ENCODE data around the gene NBAS.
"Not testable (repeated sequence)": the region's sequence is repeated elsewhere in the genome, so short reads cannot be mapped to it uniquely, and the experiment has no call there.

NBAS gene

DNA sequence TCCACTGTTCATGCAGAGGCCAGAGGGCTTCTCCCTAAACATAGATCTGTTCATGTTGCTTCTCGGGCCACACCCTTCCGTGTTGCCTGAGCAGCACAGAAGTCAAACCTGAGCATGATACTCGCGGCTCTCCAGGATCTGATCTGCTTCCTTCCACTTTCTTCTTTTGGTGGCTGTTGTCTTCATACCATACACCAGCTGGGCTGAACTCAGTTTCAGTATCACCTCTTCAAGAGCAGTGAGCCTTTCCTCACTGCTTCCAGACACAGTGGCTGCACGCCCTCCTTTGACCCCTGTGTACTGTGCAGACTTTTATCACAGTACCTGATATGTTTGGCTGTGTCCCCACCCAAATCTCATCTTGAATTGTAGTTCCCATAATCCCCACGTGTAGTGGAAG, 348.9 kb downstream of the NBAS start:
- H3K9ac ChIP-seq (ENCODE audit: low read depth, low read length): no peak overlapping the region
- no peaks in the 10 kb centered on the region for H3K36me3 ChIP-seq (ENCODE audit: control insufficient read depth, insufficient read depth, low read length)
- no peak overlapping the region for H3K4me3 ChIP-seq (ENCODE audit: low read depth, low read length)
- no peaks in the 10 kb centered on the region for H3K9me3 ChIP-seq (ENCODE audit: control insufficient read depth, insufficient read depth, low read length)
- H3K4me1 ChIP-seq (ENCODE audit: control insufficient read depth, insufficient read depth, low read length): no peaks in the 10 kb centered on the region
- no peaks in the 10 kb centered on the region for H3K27me3 ChIP-seq (ENCODE audit: control insufficient read depth, insufficient read depth, low read length)
- H3K27ac ChIP-seq (ENCODE audit: low read depth, low read length): no peak overlapping the region

DNA sequence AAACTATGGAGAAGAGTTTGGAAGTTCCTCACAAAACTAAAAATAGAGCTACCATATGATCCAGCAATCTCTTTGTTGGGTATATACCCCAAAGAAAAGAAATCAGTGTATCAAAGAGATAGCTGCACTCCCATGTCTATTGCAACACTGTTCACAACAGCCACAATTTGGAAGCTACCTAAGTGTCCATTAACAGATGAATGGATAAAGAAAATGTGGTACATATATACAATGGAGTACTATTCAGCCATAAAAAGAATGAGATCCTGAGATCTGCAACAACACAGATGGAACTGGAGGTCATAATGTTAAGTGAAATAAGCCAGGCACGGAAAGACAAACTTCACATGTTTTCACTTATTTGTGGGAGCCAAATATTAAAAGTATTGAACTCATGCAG, 350.6 kb downstream of the NBAS start:
- not testable (repeated sequence) for H3K27me3 ChIP-seq (ENCODE audit: control insufficient read depth, insufficient read depth, low read length); H3K9me3 ChIP-seq (ENCODE audit: control insufficient read depth, insufficient read depth, low read length); H3K36me3 ChIP-seq (ENCODE audit: control insufficient read depth, insufficient read depth, low read length); H3K27ac ChIP-seq (ENCODE audit: low read depth, low read length); H3K4me1 ChIP-seq (ENCODE audit: control insufficient read depth, insufficient read depth, low read length); H3K9ac ChIP-seq (ENCODE audit: low read depth, low read length); H3K4me3 ChIP-seq (ENCODE audit: low read depth, low read length)

DNA sequence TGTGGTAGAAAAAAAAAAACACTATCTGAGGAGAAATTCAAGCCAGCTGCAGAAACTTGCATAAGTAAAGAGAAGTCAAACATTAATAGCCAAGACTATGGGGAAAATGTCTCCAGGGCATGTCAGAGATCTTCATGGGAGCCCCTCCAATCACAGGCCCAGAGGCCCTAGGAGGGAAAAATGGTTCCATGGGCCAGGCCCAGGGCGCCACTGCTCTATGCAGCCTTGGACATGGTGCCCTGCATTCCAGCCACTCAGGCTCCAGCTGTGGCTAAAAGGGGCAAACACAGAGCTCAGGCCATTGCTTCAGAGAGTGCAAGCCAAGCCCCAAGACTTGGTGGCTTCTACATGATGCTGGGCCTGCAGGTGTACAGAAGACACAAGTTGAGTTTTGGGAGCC, 354.7 kb downstream of the NBAS start:
- no peak overlapping the region for H3K9ac ChIP-seq (ENCODE audit: low read depth, low read length)
- no peaks in the 10 kb centered on the region for H3K4me1 ChIP-seq (ENCODE audit: control insufficient read depth, insufficient read depth, low read length)
- no peak overlapping the region for H3K27ac ChIP-seq (ENCODE audit: low read depth, low read length)
- H3K9me3 ChIP-seq (ENCODE audit: control insufficient read depth, insufficient read depth, low read length): no peaks in the 10 kb centered on the region
- no peaks in the 10 kb centered on the region for H3K27me3 ChIP-seq (ENCODE audit: control insufficient read depth, insufficient read depth, low read length)
- H3K4me3 ChIP-seq (ENCODE audit: low read depth, low read length): no peak overlapping the region
- H3K36me3 ChIP-seq (ENCODE audit: control insufficient read depth, insufficient read depth, low read length): no peaks in the 10 kb centered on the region

DNA sequence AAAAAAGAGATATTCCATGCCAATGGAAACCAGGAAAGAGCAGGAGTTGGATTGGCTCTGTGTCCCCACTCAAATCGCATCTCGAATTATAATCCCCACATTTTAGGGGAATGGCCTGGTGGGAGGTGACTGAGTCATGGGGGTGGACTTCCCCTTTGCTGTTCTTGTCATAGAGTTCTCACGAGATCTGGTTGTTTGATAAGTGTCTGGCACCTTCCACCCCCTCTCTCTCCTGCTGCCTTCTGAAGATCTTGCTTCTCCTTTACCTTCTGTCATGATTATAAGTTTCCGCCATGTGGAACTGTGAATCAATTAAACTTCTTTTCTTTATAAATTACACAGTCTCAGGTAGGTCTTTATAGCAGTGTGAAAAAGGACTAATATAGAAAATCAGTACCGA, 355.6 kb downstream of the NBAS start:
- no peaks in the 10 kb centered on the region for H3K27me3 ChIP-seq (ENCODE audit: control insufficient read depth, insufficient read depth, low read length)
- no peaks in the 10 kb centered on the region for H3K9me3 ChIP-seq (ENCODE audit: control insufficient read depth, insufficient read depth, low read length)
- no peak overlapping the region for H3K9ac ChIP-seq (ENCODE audit: low read depth, low read length)
- H3K36me3 ChIP-seq (ENCODE audit: control insufficient read depth, insufficient read depth, low read length): no peaks in the 10 kb centered on the region
- H3K4me1 ChIP-seq (ENCODE audit: control insufficient read depth, insufficient read depth, low read length): no peaks in the 10 kb centered on the region
- H3K27ac ChIP-seq (ENCODE audit: low read depth, low read length): no peak overlapping the region
- no peak overlapping the region for H3K4me3 ChIP-seq (ENCODE audit: low read depth, low read length)

DNA sequence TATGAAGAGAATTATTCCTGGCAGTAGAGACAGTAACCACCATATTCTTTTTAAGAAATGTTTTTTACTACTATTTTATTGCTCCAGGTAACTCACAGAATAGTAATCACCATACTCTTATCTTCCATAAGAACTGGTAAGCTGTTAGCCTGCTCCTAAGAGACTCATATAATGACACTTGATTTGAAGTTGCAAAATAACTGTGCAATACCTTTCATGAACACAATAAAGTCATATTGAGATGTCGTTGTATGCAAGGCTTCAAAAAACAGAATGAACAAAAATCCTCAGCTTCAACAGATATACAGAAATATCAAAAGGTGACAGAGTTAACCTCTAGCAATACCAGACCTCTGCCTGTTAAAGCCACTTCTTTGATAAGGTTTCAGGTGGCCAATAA, 360.1 kb downstream of the NBAS start:
- Histone ChIP-seq H3K36me3 (ENCODE audit: control insufficient read depth, insufficient read depth, low read length) (no peaks in the 10 kb centered on the region), H3K9ac (ENCODE audit: low read depth, low read length) (no peak overlapping the region), H3K4me3 (ENCODE audit: low read depth, low read length) (no peak overlapping the region), H3K27ac (ENCODE audit: low read depth, low read length) (no peak overlapping the region), H3K9me3 (ENCODE audit: control insufficient read depth, insufficient read depth, low read length) (no peaks in the 10 kb centered on the region), H3K27me3 (ENCODE audit: control insufficient read depth, insufficient read depth, low read length) (no peaks in the 10 kb centered on the region), H3K4me1 (ENCODE audit: control insufficient read depth, insufficient read depth, low read length) (no peaks in the 10 kb centered on the region)

DNA sequence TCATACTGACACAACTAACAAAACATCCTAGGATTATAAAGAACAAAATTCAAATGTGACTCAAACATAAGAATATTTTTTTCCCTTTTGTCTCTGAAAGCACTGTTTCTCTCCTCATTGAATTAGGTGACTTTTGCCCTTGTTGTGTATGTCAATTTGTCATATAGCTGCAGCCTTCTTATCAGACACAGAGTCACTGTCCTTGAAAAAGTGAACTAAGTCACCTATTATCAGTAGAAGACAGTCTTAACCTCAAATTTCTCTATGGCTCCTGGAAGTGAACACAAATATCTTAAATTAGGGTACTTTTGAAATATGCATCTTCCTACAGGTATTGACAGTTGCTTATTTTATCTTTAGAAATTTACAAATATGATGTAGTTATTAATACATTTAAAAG, 360.6 kb downstream of the NBAS start:
- H3K27me3 ChIP-seq (ENCODE audit: control insufficient read depth, insufficient read depth, low read length): no peaks in the 10 kb centered on the region
- H3K36me3 ChIP-seq (ENCODE audit: control insufficient read depth, insufficient read depth, low read length): no peaks in the 10 kb centered on the region
- no peaks in the 10 kb centered on the region for H3K4me1 ChIP-seq (ENCODE audit: control insufficient read depth, insufficient read depth, low read length)
- no peaks in the 10 kb centered on the region for H3K9me3 ChIP-seq (ENCODE audit: control insufficient read depth, insufficient read depth, low read length)
- H3K4me3 ChIP-seq (ENCODE audit: low read depth, low read length): no peak overlapping the region
- H3K27ac ChIP-seq (ENCODE audit: low read depth, low read length): no peak overlapping the region
- no peak overlapping the region for H3K9ac ChIP-seq (ENCODE audit: low read depth, low read length)

DNA sequence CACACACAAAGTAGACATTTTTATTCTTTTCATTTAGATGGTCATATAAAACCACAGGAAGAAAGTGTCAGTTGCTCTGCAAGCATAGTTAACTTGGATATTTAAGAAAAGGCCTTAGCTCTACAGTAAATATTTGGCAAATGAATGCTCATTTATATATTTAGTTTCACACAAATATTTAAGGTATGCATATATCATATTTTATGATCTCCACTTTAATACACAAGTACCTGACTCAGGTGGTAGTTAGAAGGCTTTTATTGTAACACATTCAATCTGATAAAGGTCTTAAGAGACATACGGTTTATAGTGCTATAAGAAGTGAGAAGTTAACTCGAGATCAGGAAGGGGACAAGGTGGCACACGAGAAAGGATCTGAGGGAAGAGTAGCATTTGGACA, 363.1 kb downstream of the NBAS start:
- Histone ChIP-seq H3K4me3 (ENCODE audit: low read depth, low read length) (no peak overlapping the region), H3K9ac (ENCODE audit: low read depth, low read length) (no peak overlapping the region), H3K27me3 (ENCODE audit: control insufficient read depth, insufficient read depth, low read length) (no peaks in the 10 kb centered on the region), H3K27ac (ENCODE audit: low read depth, low read length) (no peak overlapping the region), H3K36me3 (ENCODE audit: control insufficient read depth, insufficient read depth, low read length) (no peaks in the 10 kb centered on the region), H3K4me1 (ENCODE audit: control insufficient read depth, insufficient read depth, low read length) (no peaks in the 10 kb centered on the region), H3K9me3 (ENCODE audit: control insufficient read depth, insufficient read depth, low read length) (no peaks in the 10 kb centered on the region)

DNA sequence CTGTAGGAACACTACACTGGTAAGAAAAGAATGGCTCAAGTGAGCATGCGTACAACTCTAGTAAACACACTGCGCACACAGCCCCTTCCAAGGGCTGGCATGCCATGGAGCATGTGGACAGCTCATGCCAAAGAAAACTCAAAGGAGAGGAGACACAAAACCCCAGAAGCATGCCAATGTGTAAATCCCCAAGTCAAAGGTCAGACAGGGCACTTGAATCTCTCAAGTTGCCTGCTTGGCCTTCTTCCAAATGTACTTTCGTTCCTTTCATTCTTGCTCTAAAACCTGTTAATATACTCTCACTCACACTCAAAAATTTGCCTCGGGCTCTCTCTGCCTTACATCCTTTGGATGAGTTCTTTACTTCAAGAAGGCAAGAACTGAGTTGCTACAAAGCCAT, 365.3 kb downstream of the NBAS start:
- H3K27ac ChIP-seq (ENCODE audit: low read depth, low read length): no peak overlapping the region
- H3K9me3 ChIP-seq (ENCODE audit: control insufficient read depth, insufficient read depth, low read length): no peaks in the 10 kb centered on the region
- H3K4me1 ChIP-seq (ENCODE audit: control insufficient read depth, insufficient read depth, low read length): no peaks in the 10 kb centered on the region
- H3K36me3 ChIP-seq (ENCODE audit: control insufficient read depth, insufficient read depth, low read length): no peaks in the 10 kb centered on the region
- H3K9ac ChIP-seq (ENCODE audit: low read depth, low read length): no peak overlapping the region
- H3K27me3 ChIP-seq (ENCODE audit: control insufficient read depth, insufficient read depth, low read length): no peaks in the 10 kb centered on the region
- no peak overlapping the region for H3K4me3 ChIP-seq (ENCODE audit: low read depth, low read length)

DNA sequence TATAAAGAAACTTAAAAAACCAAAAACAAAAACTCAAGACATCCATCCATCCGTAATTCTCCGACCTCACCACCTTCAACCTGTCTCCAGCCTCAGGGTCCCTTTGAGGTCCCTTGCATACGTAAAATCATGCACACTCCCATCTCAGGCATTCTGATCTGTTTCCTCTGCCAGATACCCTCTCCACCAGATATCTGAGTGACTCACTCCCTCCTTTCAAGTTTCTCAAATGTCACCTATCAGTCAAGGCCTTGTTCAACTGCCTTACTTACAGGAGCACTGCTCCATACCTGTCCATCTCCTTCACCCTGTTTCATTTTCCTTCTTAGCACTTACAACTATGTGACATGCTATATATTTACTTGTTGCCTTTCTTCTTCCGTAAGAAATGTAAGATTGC, 369.3 kb downstream of the NBAS start:
- Histone ChIP-seq H3K4me1 (ENCODE audit: control insufficient read depth, insufficient read depth, low read length) (peaks cover 5% of the 10 kb centered on the region; the same call in 1 of the 2 replicates), H3K27me3 (ENCODE audit: control insufficient read depth, insufficient read depth, low read length) (no peaks in the 10 kb centered on the region), H3K27ac (ENCODE audit: low read depth, low read length) (no peak overlapping the region), H3K9me3 (ENCODE audit: control insufficient read depth, insufficient read depth, low read length) (no peaks in the 10 kb centered on the region), H3K9ac (ENCODE audit: low read depth, low read length) (no peak overlapping the region), H3K4me3 (ENCODE audit: low read depth, low read length) (no peak overlapping the region), H3K36me3 (ENCODE audit: control insufficient read depth, insufficient read depth, low read length) (no peaks in the 10 kb centered on the region)

DNA sequence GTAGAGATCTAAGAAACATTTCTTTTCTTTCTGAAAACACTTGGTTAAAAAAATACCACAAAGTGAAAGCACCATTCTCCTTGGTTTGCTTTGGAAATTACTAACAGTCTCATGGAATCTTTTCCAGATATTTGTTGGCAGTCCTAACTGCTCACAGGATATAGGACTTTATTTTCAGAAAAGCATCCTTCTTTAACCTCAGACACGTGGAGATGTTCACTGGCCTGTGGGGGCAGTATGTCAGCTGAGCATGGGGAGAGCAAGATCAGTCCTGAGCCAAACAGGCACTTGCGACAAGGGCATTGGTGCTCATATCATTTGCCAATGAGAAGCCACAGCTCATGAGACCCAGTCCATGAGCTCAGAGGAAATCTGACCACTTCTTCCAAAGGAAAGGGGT, 371.9 kb downstream of the NBAS start:
- no peak overlapping the region for H3K27ac ChIP-seq (ENCODE audit: low read depth, low read length)
- no peaks in the 10 kb centered on the region for H3K36me3 ChIP-seq (ENCODE audit: control insufficient read depth, insufficient read depth, low read length)
- H3K27me3 ChIP-seq (ENCODE audit: control insufficient read depth, insufficient read depth, low read length): no peaks in the 10 kb centered on the region
- H3K4me3 ChIP-seq (ENCODE audit: low read depth, low read length): no peak overlapping the region
- H3K9me3 ChIP-seq (ENCODE audit: control insufficient read depth, insufficient read depth, low read length): no peaks in the 10 kb centered on the region
- H3K9ac ChIP-seq (ENCODE audit: low read depth, low read length): no peak overlapping the region
- peaks cover 5% of the 10 kb centered on the region; the same call in 1 of the 2 replicates for H3K4me1 ChIP-seq (ENCODE audit: control insufficient read depth, insufficient read depth, low read length)

DNA sequence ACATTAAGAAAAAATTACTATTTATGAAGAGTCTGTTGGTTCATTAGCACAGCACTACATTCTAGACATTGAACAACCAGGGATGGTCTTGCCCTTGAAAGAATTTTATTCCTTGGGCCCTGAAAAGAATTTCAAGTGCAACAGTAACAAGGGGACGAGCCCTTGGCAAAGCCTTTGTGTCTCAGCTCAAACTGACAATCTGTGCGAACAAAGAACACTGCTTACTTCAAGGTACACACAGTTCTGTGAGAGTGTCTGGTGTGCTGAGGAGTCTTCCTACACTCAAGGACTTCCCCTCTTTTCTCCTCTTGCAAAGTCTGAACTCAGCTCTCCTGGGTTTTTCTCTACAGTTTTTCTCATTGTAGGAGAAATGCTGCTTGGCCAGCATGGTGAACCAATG, 373.4 kb downstream of the NBAS start:
- Histone ChIP-seq H3K36me3 (ENCODE audit: control insufficient read depth, insufficient read depth, low read length) (no peaks in the 10 kb centered on the region), H3K27ac (ENCODE audit: low read depth, low read length) (no peak overlapping the region), H3K9ac (ENCODE audit: low read depth, low read length) (no peak overlapping the region), H3K27me3 (ENCODE audit: control insufficient read depth, insufficient read depth, low read length) (no peaks in the 10 kb centered on the region), H3K4me3 (ENCODE audit: low read depth, low read length) (no peak overlapping the region), H3K4me1 (ENCODE audit: control insufficient read depth, insufficient read depth, low read length) (peaks cover 5% of the 10 kb centered on the region; the same call in 1 of the 2 replicates), H3K9me3 (ENCODE audit: control insufficient read depth, insufficient read depth, low read length) (no peaks in the 10 kb centered on the region)

DNA sequence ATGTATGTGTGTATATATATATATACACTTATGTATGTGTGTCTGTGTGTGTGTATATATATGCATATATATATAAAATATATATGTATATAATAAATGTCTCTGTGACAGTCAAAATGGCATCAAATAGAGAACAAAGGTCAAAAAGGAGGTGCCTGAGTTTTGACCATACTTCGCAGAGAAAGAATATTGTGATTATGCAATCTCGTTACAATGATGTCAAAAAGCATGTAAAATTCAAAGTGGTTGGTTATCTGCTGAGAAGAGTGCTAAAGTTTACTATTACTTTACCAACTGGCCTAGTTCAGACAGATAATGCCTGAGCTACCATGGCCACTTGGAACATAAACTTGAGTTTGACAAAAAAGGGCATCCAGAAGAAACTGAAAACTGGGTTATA, 375.0 kb downstream of the NBAS start:
- H3K36me3 ChIP-seq (ENCODE audit: control insufficient read depth, insufficient read depth, low read length): no peaks in the 10 kb centered on the region
- H3K27me3 ChIP-seq (ENCODE audit: control insufficient read depth, insufficient read depth, low read length): no peaks in the 10 kb centered on the region
- no peak overlapping the region for H3K27ac ChIP-seq (ENCODE audit: low read depth, low read length)
- no peak overlapping the region for H3K9ac ChIP-seq (ENCODE audit: low read depth, low read length)
- H3K4me3 ChIP-seq (ENCODE audit: low read depth, low read length): no peak overlapping the region
- peaks cover 5% of the 10 kb centered on the region; the same call in 1 of the 2 replicates for H3K4me1 ChIP-seq (ENCODE audit: control insufficient read depth, insufficient read depth, low read length)
- H3K9me3 ChIP-seq (ENCODE audit: control insufficient read depth, insufficient read depth, low read length): no peaks in the 10 kb centered on the region
